Nephron progenitor cell (in vitro differentiated cells): ENCODE results near the gene PPIG.

Experiments
- DNase-seq: peaks from one replicate; pipeline ENCODE4 v3.0.0; 2021
- H3K27ac Mint-ChIP-seq: 2 replicates; pipeline ENCODE4 v1.8.0; 2021; ENCODE audit warnings: mild to moderate bottlenecking, moderate library complexity, mixed read lengths
- H3K27me3 Mint-ChIP-seq: 2 replicates; pipeline ENCODE4 v1.8.0; 2021; ENCODE audit warnings: mild to moderate bottlenecking, low read depth, mixed read lengths; ENCODE audit not compliant: poor library complexity
- H3K36me3 Mint-ChIP-seq: 2 replicates; pipeline ENCODE4 v1.8.0; 2021; ENCODE audit warnings: low read depth, mixed read lengths
- H3K4me1 Mint-ChIP-seq: 2 replicates; pipeline ENCODE4 v1.8.0; 2021; ENCODE audit warnings: mixed read lengths
- H3K4me3 Mint-ChIP-seq: 2 replicates; pipeline ENCODE4 v1.8.0; 2021; ENCODE audit warnings: mild to moderate bottlenecking, moderate library complexity, mixed read lengths
- H3K9me3 Mint-ChIP-seq: 2 replicates; pipeline ENCODE4 v1.8.0; 2021; ENCODE audit warnings: mild to moderate bottlenecking, moderate library complexity, mixed read lengths
- TF ChIP-seq, protein P1 (sequence below): fragments of 200-600 bp; sonication (generic); IDR thresholded peaks from 2 replicates; pipeline ENCODE4 v1.5.0; 2021; ENCODE audit warnings: antibody characterized with exemption

Gene PPIG

DNA sequence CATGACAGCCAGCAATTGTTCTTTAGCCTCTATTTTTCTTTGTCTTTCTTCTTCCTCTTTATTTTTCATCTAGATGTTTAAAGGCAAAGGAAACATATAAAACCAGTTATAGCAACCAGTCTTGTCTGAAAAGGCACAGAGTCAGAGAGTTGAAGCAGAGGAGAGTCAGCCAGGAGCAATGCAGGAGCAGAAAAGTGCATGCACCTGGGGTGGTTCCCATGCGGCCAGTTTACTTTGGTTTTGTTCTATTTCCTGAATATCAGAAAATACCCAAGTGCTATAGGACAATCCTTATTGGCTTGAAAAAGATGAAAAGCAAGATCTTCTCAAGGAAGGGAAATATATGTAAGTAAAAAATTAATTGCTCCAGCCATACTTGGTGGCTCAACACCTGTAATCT, 65.1 kb downstream of the PPIG start:
- no peak for DNase-seq
- Mint-ChIP-seq H3K9me3 (no peaks in the 10 kb centered on the region), H3K4me3 (no peak overlapping the region), H3K27ac (no peak overlapping the region), H3K4me1 (no peaks in the 10 kb centered on the region), H3K27me3 (no peaks in the 10 kb centered on the region), H3K36me3 (no peaks in the 10 kb centered on the region)
- TF ChIP-seq, protein P1, sequence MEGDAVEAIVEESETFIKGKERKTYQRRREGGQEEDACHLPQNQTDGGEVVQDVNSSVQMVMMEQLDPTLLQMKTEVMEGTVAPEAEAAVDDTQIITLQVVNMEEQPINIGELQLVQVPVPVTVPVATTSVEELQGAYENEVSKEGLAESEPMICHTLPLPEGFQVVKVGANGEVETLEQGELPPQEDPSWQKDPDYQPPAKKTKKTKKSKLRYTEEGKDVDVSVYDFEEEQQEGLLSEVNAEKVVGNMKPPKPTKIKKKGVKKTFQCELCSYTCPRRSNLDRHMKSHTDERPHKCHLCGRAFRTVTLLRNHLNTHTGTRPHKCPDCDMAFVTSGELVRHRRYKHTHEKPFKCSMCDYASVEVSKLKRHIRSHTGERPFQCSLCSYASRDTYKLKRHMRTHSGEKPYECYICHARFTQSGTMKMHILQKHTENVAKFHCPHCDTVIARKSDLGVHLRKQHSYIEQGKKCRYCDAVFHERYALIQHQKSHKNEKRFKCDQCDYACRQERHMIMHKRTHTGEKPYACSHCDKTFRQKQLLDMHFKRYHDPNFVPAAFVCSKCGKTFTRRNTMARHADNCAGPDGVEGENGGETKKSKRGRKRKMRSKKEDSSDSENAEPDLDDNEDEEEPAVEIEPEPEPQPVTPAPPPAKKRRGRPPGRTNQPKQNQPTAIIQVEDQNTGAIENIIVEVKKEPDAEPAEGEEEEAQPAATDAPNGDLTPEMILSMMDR, result no peak

DNA sequence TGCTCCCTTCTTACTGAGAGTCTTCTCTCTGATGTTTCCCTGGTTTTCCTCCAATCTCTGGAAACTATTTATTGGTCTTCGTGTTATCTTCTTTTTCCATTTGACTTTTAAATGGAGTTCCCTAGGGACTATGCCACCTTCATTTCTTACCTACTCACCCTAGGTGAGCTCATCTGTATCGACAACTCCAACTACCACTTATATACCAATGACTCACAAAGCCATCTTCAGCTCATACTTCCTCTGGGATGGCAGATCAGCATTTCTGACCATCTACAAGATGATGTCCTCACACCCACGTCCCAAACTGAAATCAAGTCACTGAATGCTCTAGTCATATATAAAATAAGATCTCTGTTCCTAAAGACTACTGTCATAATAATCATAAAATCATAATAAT, 69.5 kb downstream of the PPIG start:
- Mint-ChIP-seq H3K27me3 (peaks cover 6% of the 10 kb centered on the region), H3K4me1 (no peaks in the 10 kb centered on the region), H3K27ac (no peak overlapping the region), H3K36me3 (no peaks in the 10 kb centered on the region), H3K9me3 (no peaks in the 10 kb centered on the region), H3K4me3 (no peak overlapping the region)
- TF ChIP-seq, protein P1, result no peak
- DNase-seq, result no peak

DNA sequence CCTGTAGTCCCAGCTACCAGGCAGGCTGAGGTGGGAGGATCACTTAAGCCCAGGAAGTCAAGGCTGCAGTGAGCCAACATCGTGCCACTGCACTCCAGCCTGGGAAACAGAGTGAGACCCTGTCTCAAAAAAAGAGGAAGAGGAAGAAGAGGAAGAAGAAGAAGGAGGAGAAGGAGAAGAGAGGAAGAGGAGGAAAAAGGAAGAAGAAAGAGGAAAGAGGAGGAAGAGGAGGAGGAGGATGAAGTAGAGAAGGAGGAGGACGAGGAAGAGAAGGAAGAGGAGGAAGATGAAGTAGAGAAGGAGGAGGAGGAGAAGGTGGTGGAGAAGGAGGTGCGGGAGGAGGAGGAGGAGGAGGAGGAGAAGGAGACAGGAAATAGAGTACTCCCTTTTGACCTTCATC, 72.0 kb downstream of the PPIG start:
- Mint-ChIP-seq H3K4me1 (peaks cover under 1% of the 10 kb centered on the region), H3K36me3 (no peaks in the 10 kb centered on the region), H3K9me3 (no peaks in the 10 kb centered on the region), H3K4me3 (no peak overlapping the region), H3K27me3 (peaks cover 6% of the 10 kb centered on the region), H3K27ac (no peak overlapping the region)
- no peak for DNase-seq
- TF ChIP-seq, protein P1, result no peak

DNA sequence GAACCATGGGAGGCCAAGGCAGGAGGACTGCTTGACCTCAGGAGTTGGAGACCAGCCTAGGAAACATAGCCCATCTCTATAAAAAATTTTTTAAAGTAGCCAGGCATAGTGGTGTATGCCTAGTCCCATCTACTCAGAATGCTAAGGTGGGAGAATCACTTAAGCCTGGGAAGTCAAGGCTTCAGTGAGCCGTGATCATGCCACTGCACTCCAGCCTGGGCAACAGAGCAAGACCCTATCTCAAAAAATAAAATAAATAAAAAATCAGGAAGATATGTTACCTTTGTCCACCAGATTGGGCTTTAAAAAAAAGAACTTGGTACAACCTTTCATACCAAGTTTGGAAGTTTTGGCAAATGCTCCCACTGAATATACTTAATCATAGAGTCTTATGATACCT, 74.7 kb downstream of the PPIG start:
- Mint-ChIP-seq H3K4me3 (no peak overlapping the region), H3K27ac (no peak overlapping the region), H3K36me3 (no peaks in the 10 kb centered on the region), H3K27me3 (peaks cover 6% of the 10 kb centered on the region), H3K9me3 (no peaks in the 10 kb centered on the region), H3K4me1 (peaks cover 4% of the 10 kb centered on the region)
- TF ChIP-seq, protein P1, result no peak
- DNase-seq, result no peak

DNA sequence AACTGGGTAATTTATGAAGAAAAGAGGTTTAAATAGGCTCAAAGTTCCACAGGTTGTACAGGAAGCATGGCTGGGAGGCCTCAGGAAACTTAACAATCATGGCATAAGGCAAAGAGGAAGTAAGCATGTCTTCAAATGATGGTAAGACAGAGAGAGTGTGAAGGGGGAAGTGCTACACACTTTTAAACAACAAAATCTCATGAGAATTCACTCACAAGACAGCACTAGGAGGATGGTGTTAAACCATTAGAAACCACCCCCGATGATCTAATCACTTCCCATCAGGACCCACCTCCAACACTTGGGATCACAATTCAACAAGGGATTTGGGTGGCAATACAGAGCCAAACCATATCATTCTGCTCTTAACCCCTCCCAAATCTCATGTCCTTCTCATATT, 75.2 kb downstream of the PPIG start:
- Mint-ChIP-seq H3K27me3 (peaks cover 6% of the 10 kb centered on the region), H3K36me3 (no peaks in the 10 kb centered on the region), H3K4me1 (peaks cover 4% of the 10 kb centered on the region), H3K4me3 (no peak overlapping the region), H3K9me3 (no peaks in the 10 kb centered on the region), H3K27ac (no peak overlapping the region)
- TF ChIP-seq, protein P1, result no peak
- no peak for DNase-seq

DNA sequence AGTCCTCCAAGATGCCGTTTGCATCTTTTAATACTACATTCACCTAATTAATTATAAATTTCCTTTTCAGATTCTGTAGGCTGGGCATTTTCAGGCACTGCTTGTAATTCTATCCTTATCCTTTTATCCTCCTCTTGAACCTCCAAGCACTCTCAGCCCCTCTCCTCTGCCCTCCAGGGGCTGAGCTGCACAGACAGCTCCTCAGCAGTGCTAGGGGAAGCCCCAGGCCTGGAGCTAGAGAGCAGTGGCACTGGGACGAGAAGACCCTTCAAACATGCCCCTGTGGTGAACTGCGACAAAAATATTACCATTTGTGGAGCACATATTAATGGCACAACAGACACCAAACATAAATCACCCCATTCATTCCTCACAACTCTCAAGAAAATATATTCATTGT, 77.1 kb downstream of the PPIG start:
- Mint-ChIP-seq H3K4me1 (peaks cover 4% of the 10 kb centered on the region), H3K27me3 (peaks cover 1% of the 10 kb centered on the region), H3K9me3 (no peaks in the 10 kb centered on the region), H3K36me3 (no peaks in the 10 kb centered on the region), H3K27ac (no peak overlapping the region), H3K4me3 (no peak overlapping the region)
- no peak for DNase-seq
- TF ChIP-seq, protein P1, result no peak
